ENCODE measurements around the gene SLC6A18. TPM values are rescaled to one million over a fixed set of nuclear protein-coding genes. Genes with fewer than 3 reads are reported as not detected.
"Not testable (repeated sequence)": the region's sequence is repeated elsewhere in the genome, so short reads cannot be mapped to it uniquely, and the experiment has no call there.

SLC6A18 gene
- total RNA-seq, 5 donors from 2014 or later (not counting 1 experiment from before 2014, with no cell fraction given): not detected

- H3K4me3 ChIP-seq (ENCODE audit: control insufficient read depth in 1 of 2, extremely low read depth in 1 of 2, low read length in 1 of 2); H3K36me3 ChIP-seq (ENCODE audit: control insufficient read depth in 2 of 2, extremely low read depth in 1 of 2, insufficient read depth in 1 of 2, low read length in 1 of 2); H3K4me3 Mint-ChIP-seq; H3K27ac Mint-ChIP-seq; ATAC-seq (replicated peaks in 1 of 4); H3K9me3 Mint-ChIP-seq; DNase-seq; H3K36me3 Mint-ChIP-seq; H3K4me1 Mint-ChIP-seq; H3K27ac ChIP-seq (ENCODE audit: low read length); CTCF ChIA-PET; H3K9me3 ChIP-seq; H3K27me3 Mint-ChIP-seq; POLR2A ChIA-PET: not testable (repeated sequence)
- H3K27me3 ChIP-seq (replicated peaks in 1 of 2; ENCODE audit: control insufficient read depth in 2 of 2, extremely low read depth in 1 of 2, insufficient read depth in 2 of 2, low read length in 1 of 2): peaks cover 0 to 30% of the 10 kb centered on the region in 2 experiments
- peaks cover 0 to 17% of the 10 kb centered on the region in 2 experiments for H3K4me1 ChIP-seq (ENCODE audit: control insufficient read depth in 1 of 2, extremely low read depth in 1 of 2, insufficient read depth in 2 of 2, low read length in 2 of 2)
- WGBS (ENCODE audit: insufficient coverage): no CpG with 5 or more reads among the region's 32 CpGs
Observed at GRCh38 chr5:1289559-1289958, 64.4 kb downstream of the SLC6A18 start.

- peaks cover 0 to 33% of the 10 kb centered on the region in 2 experiments for H3K27me3 ChIP-seq (replicated peaks in 1 of 2; ENCODE audit: control insufficient read depth in 2 of 2, extremely low read depth in 1 of 2, insufficient read depth in 2 of 2, low read length in 1 of 2)
- 79% methylated on average over 4 of the region's 24 CpGs for WGBS (ENCODE audit: insufficient coverage)
- H3K27ac ChIP-seq (ENCODE audit: low read length); H3K4me1 Mint-ChIP-seq; POLR2A ChIA-PET; H3K4me3 Mint-ChIP-seq; ATAC-seq (replicated peaks in 1 of 4); H3K9me3 ChIP-seq; H3K27me3 Mint-ChIP-seq; H3K36me3 Mint-ChIP-seq; CTCF ChIA-PET; H3K9me3 Mint-ChIP-seq; DNase-seq; H3K36me3 ChIP-seq (ENCODE audit: control insufficient read depth in 2 of 2, extremely low read depth in 1 of 2, insufficient read depth in 1 of 2, low read length in 1 of 2); H3K27ac Mint-ChIP-seq; H3K4me3 ChIP-seq (ENCODE audit: control insufficient read depth in 1 of 2, extremely low read depth in 1 of 2, low read length in 1 of 2): not testable (repeated sequence)
- H3K4me1 ChIP-seq (ENCODE audit: control insufficient read depth in 1 of 2, extremely low read depth in 1 of 2, insufficient read depth in 2 of 2, low read length in 2 of 2): peaks cover 0 to 24% of the 10 kb centered on the region in 2 experiments
Observed at GRCh38 chr5:1290956-1291355, 65.8 kb downstream of the SLC6A18 start.

- Histone ChIP-seq H3K4me1 (ENCODE audit: control insufficient read depth in 1 of 2, extremely low read depth in 1 of 2, insufficient read depth in 2 of 2, low read length in 2 of 2) (peaks cover 0 to 25% of the 10 kb centered on the region in 2 experiments), H3K4me3 (ENCODE audit: control insufficient read depth in 1 of 2, extremely low read depth in 1 of 2, low read length in 1 of 2) (no peak overlapping the region), H3K36me3 (ENCODE audit: control insufficient read depth in 2 of 2, extremely low read depth in 1 of 2, insufficient read depth in 1 of 2, low read length in 1 of 2) (no peaks in the 10 kb centered on the region), H3K27me3 (replicated peaks in 1 of 2; ENCODE audit: control insufficient read depth in 2 of 2, extremely low read depth in 1 of 2, insufficient read depth in 2 of 2, low read length in 1 of 2) (peaks cover 0 to 33% of the 10 kb centered on the region in 2 experiments), H3K27ac (ENCODE audit: low read length) (no peak overlapping the region), H3K9me3 (no peaks in the 10 kb centered on the region)
- Mint-ChIP-seq H3K27ac (no peak overlapping the region), H3K27me3 (no peaks in the 10 kb centered on the region), H3K9me3 (peaks cover 0 to 5% (median 4%) of the 10 kb centered on the region in 3 donors), H3K36me3 (no peaks in the 10 kb centered on the region), H3K4me1 (peaks cover 6 to 11% (median 6%) of the 10 kb centered on the region in 3 donors), H3K4me3 (no peak overlapping the region)
- ATAC-seq (replicated peaks in 1 of 4) (no peak), DNase-seq (peak in 1 of 35 experiments; percentile 11)
- WGBS (ENCODE audit: insufficient coverage): 94% methylated on average over 19 of the region's 24 CpGs
- POLR2A ChIA-PET: no interaction called here
- CTCF ChIA-PET: no interaction called here
Observed at GRCh38 chr5:1291611-1292080, 66.5 kb downstream of the SLC6A18 start.

DNA sequence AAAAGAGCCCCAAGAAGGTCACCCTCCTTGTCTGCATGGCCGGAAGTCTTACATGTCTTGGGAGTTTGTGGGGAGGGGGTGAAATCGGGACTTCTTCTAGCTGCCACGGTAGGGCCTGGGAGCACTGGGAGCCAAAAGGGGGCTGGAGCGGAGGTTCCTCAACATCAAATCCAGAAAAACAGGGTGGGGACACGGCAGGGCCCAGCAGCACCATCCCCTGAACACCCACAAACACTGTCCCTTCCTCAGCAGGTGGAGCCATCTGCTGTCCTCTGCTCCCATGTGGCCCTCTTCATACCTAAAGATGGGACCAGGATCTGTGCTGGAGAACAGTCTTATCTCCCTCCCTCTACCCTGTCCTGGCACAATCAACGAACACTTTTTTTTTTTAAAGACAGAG lies 67.0 kb downstream of the SLC6A18 start:
- Mint-ChIP-seq H3K4me3 (no peak overlapping the region), H3K27me3 (no peaks in the 10 kb centered on the region), H3K4me1 (peaks cover 6 to 11% (median 6%) of the 10 kb centered on the region in 3 donors), H3K27ac (no peak overlapping the region), H3K36me3 (no peaks in the 10 kb centered on the region), H3K9me3 (peaks cover 0 to 5% (median 4%) of the 10 kb centered on the region in 3 donors)
- no peak for DNase-seq
- H3K9me3 ChIP-seq: no peaks in the 10 kb centered on the region
- H3K4me3 ChIP-seq (ENCODE audit: control insufficient read depth in 1 of 2, extremely low read depth in 1 of 2, low read length in 1 of 2): no peak overlapping the region
- H3K27me3 ChIP-seq (replicated peaks in 1 of 2; ENCODE audit: control insufficient read depth in 2 of 2, extremely low read depth in 1 of 2, insufficient read depth in 2 of 2, low read length in 1 of 2): peaks cover 0 to 33% of the 10 kb centered on the region in 2 experiments
- CTCF ChIA-PET: no interaction called here
- POLR2A ChIA-PET: no interaction called here
- no peak overlapping the region for H3K27ac ChIP-seq (ENCODE audit: low read length)
- peaks cover 0 to 25% of the 10 kb centered on the region in 2 experiments for H3K4me1 ChIP-seq (ENCODE audit: control insufficient read depth in 1 of 2, extremely low read depth in 1 of 2, insufficient read depth in 2 of 2, low read length in 2 of 2)
- WGBS (ENCODE audit: insufficient coverage): 82% methylated on average over 2 of the region's 6 CpGs
- no peaks in the 10 kb centered on the region for H3K36me3 ChIP-seq (ENCODE audit: control insufficient read depth in 2 of 2, extremely low read depth in 1 of 2, insufficient read depth in 1 of 2, low read length in 1 of 2)
- no peak for ATAC-seq (replicated peaks in 1 of 4)

- peaks cover 0 to 25% of the 10 kb centered on the region in 2 experiments for H3K4me1 ChIP-seq (ENCODE audit: control insufficient read depth in 1 of 2, extremely low read depth in 1 of 2, insufficient read depth in 2 of 2, low read length in 2 of 2)
- no peak for ATAC-seq (replicated peaks in 1 of 4)
- DNase-seq: peak in 2 of 35 experiments; percentile 10 to 22
- H3K27me3 ChIP-seq (replicated peaks in 1 of 2; ENCODE audit: control insufficient read depth in 2 of 2, extremely low read depth in 1 of 2, insufficient read depth in 2 of 2, low read length in 1 of 2): peaks cover 0 to 33% of the 10 kb centered on the region in 2 experiments
- no peak overlapping the region for H3K4me3 ChIP-seq (ENCODE audit: control insufficient read depth in 1 of 2, extremely low read depth in 1 of 2, low read length in 1 of 2)
- WGBS (ENCODE audit: insufficient coverage): 94% methylated on average over 30 of the region's 30 CpGs
- H3K27me3 Mint-ChIP-seq: no peaks in the 10 kb centered on the region
- no peak overlapping the region for H3K27ac Mint-ChIP-seq
- H3K4me1 Mint-ChIP-seq: peaks cover 6 to 11% (median 6%) of the 10 kb centered on the region in 3 donors
- no peaks in the 10 kb centered on the region for H3K36me3 Mint-ChIP-seq
- H3K4me3 Mint-ChIP-seq: no peak overlapping the region
- H3K9me3 ChIP-seq: no peaks in the 10 kb centered on the region
- CTCF ChIA-PET: no interaction called here
- POLR2A ChIA-PET: no interaction called here
- no peak overlapping the region for H3K27ac ChIP-seq (ENCODE audit: low read length)
- H3K36me3 ChIP-seq (ENCODE audit: control insufficient read depth in 2 of 2, extremely low read depth in 1 of 2, insufficient read depth in 1 of 2, low read length in 1 of 2): no peaks in the 10 kb centered on the region
- peaks cover 0 to 4% (median 3%) of the 10 kb centered on the region in 3 donors for H3K9me3 Mint-ChIP-seq
Observed at GRCh38 chr5:1292846-1293415, 67.8 kb downstream of the SLC6A18 start.

DNA sequence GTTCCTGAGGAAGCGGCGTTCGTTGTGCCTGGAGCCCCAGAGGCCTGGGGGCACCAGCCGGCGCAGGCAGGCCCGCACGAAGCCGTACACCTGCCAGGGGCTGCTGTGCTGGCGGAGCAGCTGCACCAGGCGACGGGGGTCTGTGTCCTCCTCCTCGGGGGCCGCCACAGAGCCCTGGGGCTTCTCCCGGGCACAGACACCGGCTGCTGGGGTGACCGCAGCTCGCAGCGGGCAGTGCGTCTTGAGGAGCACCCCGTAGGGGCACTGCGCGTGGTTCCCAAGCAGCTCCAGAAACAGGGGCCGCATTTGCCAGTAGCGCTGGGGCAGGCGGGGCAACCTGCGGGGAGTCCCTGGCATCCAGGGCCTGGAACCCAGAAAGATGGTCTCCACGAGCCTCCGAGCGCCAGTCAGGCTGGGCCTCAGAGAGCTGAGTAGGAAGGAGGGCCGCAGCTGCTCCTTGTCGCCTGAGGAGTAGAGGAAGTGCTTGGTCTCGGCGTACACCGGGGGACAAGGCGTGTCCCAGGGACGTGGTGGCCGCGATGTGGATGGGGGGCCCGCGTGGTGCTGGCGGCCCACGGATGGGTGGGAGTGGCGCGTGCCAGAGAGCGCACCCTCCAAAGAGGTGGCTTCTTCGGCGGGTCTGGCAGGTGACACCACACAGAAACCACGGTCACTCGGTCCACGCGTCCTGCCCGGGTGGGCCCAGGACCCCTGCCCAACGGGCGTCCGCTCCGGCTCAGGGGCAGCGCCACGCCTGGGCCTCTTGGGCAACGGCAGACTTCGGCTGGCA lies 68.4 kb downstream of the SLC6A18 start:
- H3K4me3 Mint-ChIP-seq: peak overlapping the region in 2 of 3 donors; percentile 49 to 51
- H3K4me1 Mint-ChIP-seq: peaks cover 6 to 11% (median 6%) of the 10 kb centered on the region in 3 donors
- Histone ChIP-seq H3K9me3 (no peaks in the 10 kb centered on the region), H3K4me3 (ENCODE audit: control insufficient read depth in 1 of 2, extremely low read depth in 1 of 2, low read length in 1 of 2) (no peak overlapping the region), H3K36me3 (ENCODE audit: control insufficient read depth in 2 of 2, extremely low read depth in 1 of 2, insufficient read depth in 1 of 2, low read length in 1 of 2) (no peaks in the 10 kb centered on the region), H3K4me1 (ENCODE audit: control insufficient read depth in 1 of 2, extremely low read depth in 1 of 2, insufficient read depth in 2 of 2, low read length in 2 of 2) (peaks cover 0 to 25% of the 10 kb centered on the region in 2 experiments), H3K27me3 (replicated peaks in 1 of 2; ENCODE audit: control insufficient read depth in 2 of 2, extremely low read depth in 1 of 2, insufficient read depth in 2 of 2, low read length in 1 of 2) (peaks cover 0 to 32% of the 10 kb centered on the region in 2 experiments), H3K27ac (ENCODE audit: low read length) (no peak overlapping the region)
- ChIA-PET POLR2A (interaction anchor here in 1 of 2 donors (0.5 kb wide), 1 partner anchor 25 kb away, joined by 4 read pairs; no protein-coding TSS in a partner anchor), CTCF (no interaction called here)
- 96% methylated on average over 58 of the region's 60 CpGs for WGBS (ENCODE audit: insufficient coverage)
- no peaks in the 10 kb centered on the region for H3K27me3 Mint-ChIP-seq
- H3K36me3 Mint-ChIP-seq: no peaks in the 10 kb centered on the region
- no peaks in the 10 kb centered on the region for H3K9me3 Mint-ChIP-seq
- H3K27ac Mint-ChIP-seq: no peak overlapping the region
- ATAC-seq (replicated peaks in 1 of 4) (no peak), DNase-seq (peak in 2 of 35 experiments; percentile 8 to 22)

Data from T-cell (primary cell).